ENCODE measurements around the gene GAB1.

The GAB1 gene

DNA sequence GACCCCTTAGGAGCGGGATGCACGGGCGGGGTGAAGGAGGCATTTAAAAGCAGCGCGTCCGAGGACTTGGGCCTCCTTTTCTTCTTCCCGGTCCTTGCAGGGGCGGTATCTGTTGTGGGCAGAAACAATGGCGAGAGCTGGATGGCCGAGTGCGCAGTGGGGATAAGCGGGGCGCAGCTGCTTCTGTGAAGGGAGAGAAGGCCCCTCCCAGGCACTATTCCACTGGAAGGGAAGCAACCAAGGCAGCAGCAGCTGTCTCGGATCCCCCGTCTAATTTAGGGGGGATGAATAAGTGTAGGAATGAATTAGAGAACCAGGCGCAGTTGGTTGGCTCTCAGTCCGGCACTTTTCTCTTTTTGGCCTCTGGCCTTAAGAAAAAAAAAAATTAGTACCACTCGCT lies 177.8 kb downstream of the GAB1 start:
- ATAC-seq (ENCODE audit: low read depth): peak; percentile 30
- Histone ChIP-seq H3K4me1 (ENCODE audit: insufficient read depth, poor library complexity, severe bottlenecking) (peaks cover 19% of the 10 kb centered on the region), H3K4me3 (ENCODE audit: severe bottlenecking) (peak overlapping the region; percentile 89), H3K27me3 (ENCODE audit: insufficient read depth, poor library complexity, severe bottlenecking) (no peaks in the 10 kb centered on the region), H3K27ac (ENCODE audit: poor library complexity, severe bottlenecking) (peak overlapping the region; percentile 87), H3K36me3 (ENCODE audit: low read depth) (peaks cover 35% of the 10 kb centered on the region), H3K9me3 (ENCODE audit: severe bottlenecking) (no peaks in the 10 kb centered on the region)
- peak; percentile 47 for DNase-seq (ENCODE audit: low spot score)
- TF ChIP-seq, protein P1, sequence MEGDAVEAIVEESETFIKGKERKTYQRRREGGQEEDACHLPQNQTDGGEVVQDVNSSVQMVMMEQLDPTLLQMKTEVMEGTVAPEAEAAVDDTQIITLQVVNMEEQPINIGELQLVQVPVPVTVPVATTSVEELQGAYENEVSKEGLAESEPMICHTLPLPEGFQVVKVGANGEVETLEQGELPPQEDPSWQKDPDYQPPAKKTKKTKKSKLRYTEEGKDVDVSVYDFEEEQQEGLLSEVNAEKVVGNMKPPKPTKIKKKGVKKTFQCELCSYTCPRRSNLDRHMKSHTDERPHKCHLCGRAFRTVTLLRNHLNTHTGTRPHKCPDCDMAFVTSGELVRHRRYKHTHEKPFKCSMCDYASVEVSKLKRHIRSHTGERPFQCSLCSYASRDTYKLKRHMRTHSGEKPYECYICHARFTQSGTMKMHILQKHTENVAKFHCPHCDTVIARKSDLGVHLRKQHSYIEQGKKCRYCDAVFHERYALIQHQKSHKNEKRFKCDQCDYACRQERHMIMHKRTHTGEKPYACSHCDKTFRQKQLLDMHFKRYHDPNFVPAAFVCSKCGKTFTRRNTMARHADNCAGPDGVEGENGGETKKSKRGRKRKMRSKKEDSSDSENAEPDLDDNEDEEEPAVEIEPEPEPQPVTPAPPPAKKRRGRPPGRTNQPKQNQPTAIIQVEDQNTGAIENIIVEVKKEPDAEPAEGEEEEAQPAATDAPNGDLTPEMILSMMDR (IDR thresholded peaks at IDR 0.05; ENCODE audit: poor library complexity, severe bottlenecking): no peak

- Histone ChIP-seq H3K4me1 (ENCODE audit: insufficient read depth, poor library complexity, severe bottlenecking) (peaks cover 19% of the 10 kb centered on the region), H3K27me3 (ENCODE audit: insufficient read depth, poor library complexity, severe bottlenecking) (no peaks in the 10 kb centered on the region), H3K27ac (ENCODE audit: poor library complexity, severe bottlenecking) (peak overlapping the region; percentile 87), H3K36me3 (ENCODE audit: low read depth) (peaks cover 39% of the 10 kb centered on the region), H3K9me3 (ENCODE audit: severe bottlenecking) (no peaks in the 10 kb centered on the region), H3K4me3 (ENCODE audit: severe bottlenecking) (peak overlapping the region; percentile 89)
- TF ChIP-seq, protein P1 (IDR thresholded peaks at IDR 0.05; ENCODE audit: poor library complexity, severe bottlenecking): no peak
- DNase-seq (ENCODE audit: low spot score) (no peak), ATAC-seq (ENCODE audit: low read depth) (no peak)
Observed at GRCh38 chr4:143514901-143515300, 178.2 kb downstream of the GAB1 start.

- peaks cover 49% of the 10 kb centered on the region for H3K36me3 ChIP-seq (ENCODE audit: low read depth)
- TF ChIP-seq, protein P1 (IDR thresholded peaks at IDR 0.05; ENCODE audit: poor library complexity, severe bottlenecking): no peak
- no peaks in the 10 kb centered on the region for H3K9me3 ChIP-seq (ENCODE audit: severe bottlenecking)
- DNase-seq (ENCODE audit: low spot score) (no peak), ATAC-seq (ENCODE audit: low read depth) (no peak)
- peak overlapping the region; percentile 89 for H3K4me3 ChIP-seq (ENCODE audit: severe bottlenecking)
- H3K27ac ChIP-seq (ENCODE audit: poor library complexity, severe bottlenecking): no peak overlapping the region
- no peaks in the 10 kb centered on the region for H3K27me3 ChIP-seq (ENCODE audit: insufficient read depth, poor library complexity, severe bottlenecking)
- peaks cover 19% of the 10 kb centered on the region for H3K4me1 ChIP-seq (ENCODE audit: insufficient read depth, poor library complexity, severe bottlenecking)
Observed at GRCh38 chr4:143515905-143516304, 179.2 kb downstream of the GAB1 start.

DNA sequence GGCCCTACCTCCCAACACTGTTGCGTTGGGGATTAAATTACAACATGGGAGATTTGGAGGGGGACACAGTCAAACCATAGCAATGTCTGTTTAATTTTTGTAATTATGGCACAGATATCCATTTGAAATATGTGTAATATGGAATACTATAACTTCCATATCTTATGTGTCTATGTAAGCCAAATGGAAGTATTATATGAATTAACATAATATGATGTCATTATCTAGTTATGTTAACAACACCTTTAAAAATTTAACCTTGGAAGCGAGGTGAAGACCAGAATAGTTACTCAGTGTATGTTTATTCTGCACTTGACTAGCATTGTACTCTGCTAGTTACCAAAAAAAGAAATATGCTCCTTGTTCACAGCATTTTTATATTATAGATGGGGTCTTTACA lies 181.1 kb downstream of the GAB1 start:
- Histone ChIP-seq H3K4me1 (ENCODE audit: insufficient read depth, poor library complexity, severe bottlenecking) (peaks cover 19% of the 10 kb centered on the region), H3K36me3 (ENCODE audit: low read depth) (peaks cover 67% of the 10 kb centered on the region), H3K27ac (ENCODE audit: poor library complexity, severe bottlenecking) (no peak overlapping the region), H3K27me3 (ENCODE audit: insufficient read depth, poor library complexity, severe bottlenecking) (no peaks in the 10 kb centered on the region), H3K9me3 (ENCODE audit: severe bottlenecking) (no peaks in the 10 kb centered on the region), H3K4me3 (ENCODE audit: severe bottlenecking) (no peak overlapping the region)
- TF ChIP-seq, protein P1 (IDR thresholded peaks at IDR 0.05; ENCODE audit: poor library complexity, severe bottlenecking): no peak
- DNase-seq (ENCODE audit: low spot score) (no peak), ATAC-seq (ENCODE audit: low read depth) (no peak)

All from RWPE2 (cell line).